Measurements from ENCODE around the gene SLF2. TPM values are rescaled to one million over a fixed set of nuclear protein-coding genes. Genes with fewer than 3 reads are reported as not detected.

The SLF2 gene
- total and polyA plus RNA-seq, 2 of the 13 experiments (the other 11 are each of a cell fraction or from before 2014, with no cell fraction given), result 12.2 to 48.1 TPM

DNA sequence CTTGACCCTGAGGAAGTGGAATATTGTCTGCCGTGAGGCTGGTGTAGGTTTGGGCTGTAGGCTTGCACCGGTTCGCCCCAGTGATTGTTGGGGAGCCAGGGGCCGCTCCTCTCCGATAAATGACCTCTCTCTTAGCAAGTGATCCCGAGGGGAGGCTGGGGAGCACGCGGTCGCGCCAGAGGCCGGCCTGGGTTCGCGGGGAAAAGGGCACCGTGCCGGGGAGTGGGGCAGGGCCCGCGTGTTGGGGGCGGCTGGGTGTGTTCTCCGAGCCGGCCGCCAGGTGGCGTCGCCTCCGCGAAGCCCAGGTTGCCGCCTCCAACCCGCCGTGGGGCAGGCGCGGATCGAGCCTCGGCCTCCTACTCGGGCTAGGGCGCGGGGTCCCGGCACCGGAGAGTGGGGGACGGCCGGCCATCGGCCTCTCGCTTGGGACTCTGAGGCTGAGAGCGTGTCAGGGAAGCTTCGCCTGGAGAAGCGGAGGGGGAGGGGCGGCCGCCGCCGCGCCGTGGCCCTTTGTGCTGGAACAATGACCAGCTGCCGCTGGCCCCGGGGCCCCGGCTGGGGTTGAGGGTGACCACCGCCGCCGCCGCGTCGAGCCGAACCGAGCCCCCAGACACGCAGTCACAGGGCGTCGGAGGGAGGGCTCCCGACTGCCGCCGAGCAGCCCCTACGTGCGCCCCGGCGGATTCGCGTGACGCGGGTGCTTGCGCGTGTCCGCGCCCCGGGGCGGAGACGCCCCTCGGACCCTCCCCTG, 86.4 kb downstream of the SLF2 start (continued):
- TF ChIP-seq, protein P1, sequence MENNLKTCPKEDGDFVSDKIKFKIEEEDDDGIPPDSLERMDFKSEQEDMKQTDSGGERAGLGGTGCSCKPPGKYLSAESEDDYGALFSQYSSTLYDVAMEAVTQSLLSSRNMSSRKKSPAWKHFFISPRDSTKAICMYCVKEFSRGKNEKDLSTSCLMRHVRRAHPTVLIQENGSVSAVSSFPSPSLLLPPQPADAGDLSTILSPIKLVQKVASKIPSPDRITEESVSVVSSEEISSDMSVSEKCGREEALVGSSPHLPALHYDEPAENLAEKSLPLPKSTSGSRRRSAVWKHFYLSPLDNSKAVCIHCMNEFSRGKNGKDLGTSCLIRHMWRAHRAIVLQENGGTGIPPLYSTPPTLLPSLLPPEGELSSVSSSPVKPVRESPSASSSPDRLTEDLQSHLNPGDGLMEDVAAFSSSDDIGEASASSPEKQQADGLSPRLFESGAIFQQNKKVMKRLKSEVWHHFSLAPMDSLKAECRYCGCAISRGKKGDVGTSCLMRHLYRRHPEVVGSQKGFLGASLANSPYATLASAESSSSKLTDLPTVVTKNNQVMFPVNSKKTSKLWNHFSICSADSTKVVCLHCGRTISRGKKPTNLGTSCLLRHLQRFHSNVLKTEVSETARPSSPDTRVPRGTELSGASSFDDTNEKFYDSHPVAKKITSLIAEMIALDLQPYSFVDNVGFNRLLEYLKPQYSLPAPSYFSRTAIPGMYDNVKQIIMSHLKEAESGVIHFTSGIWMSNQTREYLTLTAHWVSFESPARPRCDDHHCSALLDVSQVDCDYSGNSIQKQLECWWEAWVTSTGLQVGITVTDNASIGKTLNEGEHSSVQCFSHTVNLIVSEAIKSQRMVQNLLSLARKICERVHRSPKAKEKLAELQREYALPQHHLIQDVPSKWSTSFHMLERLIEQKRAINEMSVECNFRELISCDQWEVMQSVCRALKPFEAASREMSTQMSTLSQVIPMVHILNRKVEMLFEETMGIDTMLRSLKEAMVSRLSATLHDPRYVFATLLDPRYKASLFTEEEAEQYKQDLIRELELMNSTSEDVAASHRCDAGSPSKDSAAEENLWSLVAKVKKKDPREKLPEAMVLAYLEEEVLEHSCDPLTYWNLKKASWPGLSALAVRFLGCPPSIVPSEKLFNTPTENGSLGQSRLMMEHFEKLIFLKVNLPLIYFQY (CRISPR knock-in tag; IDR thresholded peaks at IDR 0.05; ENCODE audit: borderline replicate concordance), result 0 out of 2 replicates have a peak, but pooled peaks have one; percentile 23
- TF ChIP-seq, protein P2, sequence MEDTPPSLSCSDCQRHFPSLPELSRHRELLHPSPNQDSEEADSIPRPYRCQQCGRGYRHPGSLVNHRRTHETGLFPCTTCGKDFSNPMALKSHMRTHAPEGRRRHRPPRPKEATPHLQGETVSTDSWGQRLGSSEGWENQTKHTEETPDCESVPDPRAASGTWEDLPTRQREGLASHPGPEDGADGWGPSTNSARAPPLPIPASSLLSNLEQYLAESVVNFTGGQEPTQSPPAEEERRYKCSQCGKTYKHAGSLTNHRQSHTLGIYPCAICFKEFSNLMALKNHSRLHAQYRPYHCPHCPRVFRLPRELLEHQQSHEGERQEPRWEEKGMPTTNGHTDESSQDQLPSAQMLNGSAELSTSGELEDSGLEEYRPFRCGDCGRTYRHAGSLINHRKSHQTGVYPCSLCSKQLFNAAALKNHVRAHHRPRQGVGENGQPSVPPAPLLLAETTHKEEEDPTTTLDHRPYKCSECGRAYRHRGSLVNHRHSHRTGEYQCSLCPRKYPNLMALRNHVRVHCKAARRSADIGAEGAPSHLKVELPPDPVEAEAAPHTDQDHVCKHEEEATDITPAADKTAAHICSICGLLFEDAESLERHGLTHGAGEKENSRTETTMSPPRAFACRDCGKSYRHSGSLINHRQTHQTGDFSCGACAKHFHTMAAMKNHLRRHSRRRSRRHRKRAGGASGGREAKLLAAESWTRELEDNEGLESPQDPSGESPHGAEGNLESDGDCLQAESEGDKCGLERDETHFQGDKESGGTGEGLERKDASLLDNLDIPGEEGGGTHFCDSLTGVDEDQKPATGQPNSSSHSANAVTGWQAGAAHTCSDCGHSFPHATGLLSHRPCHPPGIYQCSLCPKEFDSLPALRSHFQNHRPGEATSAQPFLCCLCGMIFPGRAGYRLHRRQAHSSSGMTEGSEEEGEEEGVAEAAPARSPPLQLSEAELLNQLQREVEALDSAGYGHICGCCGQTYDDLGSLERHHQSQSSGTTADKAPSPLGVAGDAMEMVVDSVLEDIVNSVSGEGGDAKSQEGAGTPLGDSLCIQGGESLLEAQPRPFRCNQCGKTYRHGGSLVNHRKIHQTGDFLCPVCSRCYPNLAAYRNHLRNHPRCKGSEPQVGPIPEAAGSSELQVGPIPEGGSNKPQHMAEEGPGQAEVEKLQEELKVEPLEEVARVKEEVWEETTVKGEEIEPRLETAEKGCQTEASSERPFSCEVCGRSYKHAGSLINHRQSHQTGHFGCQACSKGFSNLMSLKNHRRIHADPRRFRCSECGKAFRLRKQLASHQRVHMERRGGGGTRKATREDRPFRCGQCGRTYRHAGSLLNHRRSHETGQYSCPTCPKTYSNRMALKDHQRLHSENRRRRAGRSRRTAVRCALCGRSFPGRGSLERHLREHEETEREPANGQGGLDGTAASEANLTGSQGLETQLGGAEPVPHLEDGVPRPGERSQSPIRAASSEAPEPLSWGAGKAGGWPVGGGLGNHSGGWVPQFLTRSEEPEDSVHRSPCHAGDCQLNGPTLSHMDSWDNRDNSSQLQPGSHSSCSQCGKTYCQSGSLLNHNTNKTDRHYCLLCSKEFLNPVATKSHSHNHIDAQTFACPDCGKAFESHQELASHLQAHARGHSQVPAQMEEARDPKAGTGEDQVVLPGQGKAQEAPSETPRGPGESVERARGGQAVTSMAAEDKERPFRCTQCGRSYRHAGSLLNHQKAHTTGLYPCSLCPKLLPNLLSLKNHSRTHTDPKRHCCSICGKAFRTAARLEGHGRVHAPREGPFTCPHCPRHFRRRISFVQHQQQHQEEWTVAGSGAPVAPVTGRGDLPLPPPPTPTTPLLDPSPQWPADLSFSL (CRISPR knock-in tag; IDR thresholded peaks at IDR 0.05), result no peak
- peak; percentile 97 for TF ChIP-seq ZNF563 (CRISPR knock-in tag; IDR thresholded peaks at IDR 0.05)
- TF ChIP-seq RAD21 (CRISPR knock-in tag; IDR thresholded peaks at IDR 0.05), result peak; percentile 90
- peak; percentile 91 for TF ChIP-seq XRCC5 (optimal IDR thresholded peaks at IDR 0.05; ENCODE audit: low read length)
- no peak for TF ChIP-seq ZNF101 (CRISPR knock-in tag; IDR thresholded peaks at IDR 0.05; ENCODE audit: borderline replicate concordance, low read depth)
- no peak for TF ChIP-seq RFX5 (IDR thresholded peaks at IDR 0.05; ENCODE audit: low read depth, low read length)
- peak; percentile 72; the same call in 1 of the 2 replicates for TF ChIP-seq CAMTA2 (CRISPR knock-in tag; IDR thresholded peaks at IDR 0.05; ENCODE audit: borderline replicate concordance)
- no peak for TF ChIP-seq ZFP41 (CRISPR knock-in tag; IDR thresholded peaks at IDR 0.05; ENCODE audit: borderline replicate concordance)
- TF ChIP-seq HNRNPK (IDR thresholded peaks at IDR 0.05; ENCODE audit: low read depth, low read length, poor library complexity, severe bottlenecking), result peak; percentile 71
- peak; percentile 58; the same call in 1 of the 2 replicates for TF ChIP-seq CENPT (CRISPR knock-in tag; IDR thresholded peaks at IDR 0.05; ENCODE audit: low read depth)
- TF ChIP-seq ZSCAN29 (CRISPR knock-in tag; conservative IDR thresholded peaks at IDR 0.05), result peak; percentile 88
- TF ChIP-seq HDAC1 (CRISPR knock-in tag; IDR thresholded peaks at IDR 0.05), result peak; percentile 54; the same call in 1 of the 2 replicates
- TF ChIP-seq ZNF709 (CRISPR knock-in tag; IDR thresholded peaks at IDR 0.05), result peak; percentile 82; the same call in 1 of the 2 replicates
- TF ChIP-seq HOXA7 (CRISPR knock-in tag; IDR thresholded peaks at IDR 0.05), result no peak
- no peak for TF ChIP-seq ZFP36L2 (CRISPR knock-in tag; IDR thresholded peaks at IDR 0.05)
- TF ChIP-seq POGZ (CRISPR knock-in tag; IDR thresholded peaks at IDR 0.05), result no peak; the same call in 1 of the 2 replicates
- peak; percentile 50; the same call in 1 of the 2 replicates for TF ChIP-seq KDM4B (CRISPR knock-in tag; IDR thresholded peaks at IDR 0.05)

Measured in HepG2 (cell line).